IMR-90 (cell line): ENCODE results near the gene ENOX1.

Experiments
- FOS ChIP-seq: fragments of 150-350 bp; IDR thresholded peaks from 2 replicates; pipeline ENCODE4 v1.6.1; 2016; ENCODE audit warnings: low read depth, low read length
- MAFK ChIP-seq: IDR thresholded peaks from 2 replicates; pipeline ENCODE4 v1.6.1; 2012; ENCODE audit warnings: low read depth, low read length, improper control_type of control experiment
- MXI1 ChIP-seq: IDR thresholded peaks from 2 replicates; pipeline ENCODE4 v1.6.1; 2012; ENCODE audit warnings: low read depth, mild to moderate bottlenecking, low read length, moderate library complexity, borderline replicate concordance
- POLR2A ChIP-seq: IDR thresholded peaks from 2 replicates; pipeline ENCODE4 v1.6.1; 2012; ENCODE audit warnings: mild to moderate bottlenecking, low read depth, low read length
- RAD21 ChIP-seq: IDR thresholded peaks from 2 replicates; pipeline ENCODE4 v1.6.1; 2012; ENCODE audit warnings: low read length, improper control_type of control experiment
- TF ChIP-seq, protein P1 (sequence below): conservative IDR thresholded peaks from 2 replicates; pipeline ENCODE4 v1.5.1; 2012; ENCODE audit warnings: mild to moderate bottlenecking, low read depth, low read length, improper control_type of control experiment
- TF ChIP-seq, protein P2 (sequence below): fragments of 150-350 bp; IDR thresholded peaks from 2 replicates; pipeline ENCODE4 v1.6.1; 2016; ENCODE audit warnings: low read depth, mild to moderate bottlenecking, low read length, moderate library complexity, borderline replicate concordance

GRCh38 chr13:43297967-43298678 is 488.6 kb downstream of the ENOX1 start:
- TF ChIP-seq, protein P1, sequence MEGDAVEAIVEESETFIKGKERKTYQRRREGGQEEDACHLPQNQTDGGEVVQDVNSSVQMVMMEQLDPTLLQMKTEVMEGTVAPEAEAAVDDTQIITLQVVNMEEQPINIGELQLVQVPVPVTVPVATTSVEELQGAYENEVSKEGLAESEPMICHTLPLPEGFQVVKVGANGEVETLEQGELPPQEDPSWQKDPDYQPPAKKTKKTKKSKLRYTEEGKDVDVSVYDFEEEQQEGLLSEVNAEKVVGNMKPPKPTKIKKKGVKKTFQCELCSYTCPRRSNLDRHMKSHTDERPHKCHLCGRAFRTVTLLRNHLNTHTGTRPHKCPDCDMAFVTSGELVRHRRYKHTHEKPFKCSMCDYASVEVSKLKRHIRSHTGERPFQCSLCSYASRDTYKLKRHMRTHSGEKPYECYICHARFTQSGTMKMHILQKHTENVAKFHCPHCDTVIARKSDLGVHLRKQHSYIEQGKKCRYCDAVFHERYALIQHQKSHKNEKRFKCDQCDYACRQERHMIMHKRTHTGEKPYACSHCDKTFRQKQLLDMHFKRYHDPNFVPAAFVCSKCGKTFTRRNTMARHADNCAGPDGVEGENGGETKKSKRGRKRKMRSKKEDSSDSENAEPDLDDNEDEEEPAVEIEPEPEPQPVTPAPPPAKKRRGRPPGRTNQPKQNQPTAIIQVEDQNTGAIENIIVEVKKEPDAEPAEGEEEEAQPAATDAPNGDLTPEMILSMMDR, result no peak
- TF ChIP-seq FOS, result no peak
- no peak for TF ChIP-seq MXI1
- TF ChIP-seq RAD21, result no peak
- no peak for TF ChIP-seq MAFK
- TF ChIP-seq, protein P2, sequence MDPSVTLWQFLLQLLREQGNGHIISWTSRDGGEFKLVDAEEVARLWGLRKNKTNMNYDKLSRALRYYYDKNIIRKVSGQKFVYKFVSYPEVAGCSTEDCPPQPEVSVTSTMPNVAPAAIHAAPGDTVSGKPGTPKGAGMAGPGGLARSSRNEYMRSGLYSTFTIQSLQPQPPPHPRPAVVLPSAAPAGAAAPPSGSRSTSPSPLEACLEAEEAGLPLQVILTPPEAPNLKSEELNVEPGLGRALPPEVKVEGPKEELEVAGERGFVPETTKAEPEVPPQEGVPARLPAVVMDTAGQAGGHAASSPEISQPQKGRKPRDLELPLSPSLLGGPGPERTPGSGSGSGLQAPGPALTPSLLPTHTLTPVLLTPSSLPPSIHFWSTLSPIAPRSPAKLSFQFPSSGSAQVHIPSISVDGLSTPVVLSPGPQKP, result no peak
- no peak for TF ChIP-seq POLR2A
